Liver (tissue), 9 donors: ENCODE results near the gene UNCX. TPM values are rescaled to one million over a fixed set of nuclear protein-coding genes. Genes with fewer than 3 reads are reported as not detected.

ENCODE experiments used
- DNase-seq: peaks from one replicate; pipeline ENCODE4 v3.0.0-alpha.2; 2017; ENCODE audit warnings: low spot score
- H3K27ac ChIP-seq, 2 donors: one replicate each; pipeline ENCODE4 v1.7.0; 2013; ENCODE audit warnings: inconsistent platforms in 2 of 2, low read length in 2 of 2, control low read depth in 1 of 2, low read depth in 1 of 2, mild to moderate bottlenecking in 1 of 2
- H3K27me3 ChIP-seq, 4 donors: one replicate each; pipeline versions ENCODE4 v1.6.1 to v1.7.0; 2013; ENCODE audit warnings: low read length in 3 of 4, inconsistent platforms in 1 of 4, mild to moderate bottlenecking in 1 of 4, moderate library complexity in 1 of 4; ENCODE audit not compliant: control insufficient read depth in 4 of 4, insufficient read depth in 4 of 4
- H3K36me3 ChIP-seq, 4 donors: one replicate each; pipeline versions ENCODE4 v1.6.1 to v1.7.0; 2013; ENCODE audit warnings: low read length in 3 of 4, mild to moderate bottlenecking in 3 of 4, low read depth in 1 of 4, moderate library complexity in 1 of 4; ENCODE audit not compliant: control insufficient read depth in 4 of 4, insufficient read depth in 3 of 4
- H3K4me1 ChIP-seq, 4 donors: one replicate each; pipeline versions ENCODE4 v1.6.1 to v1.7.0; 2013; ENCODE audit warnings: low read length in 3 of 4, mild to moderate bottlenecking in 3 of 4, moderate library complexity in 1 of 4; ENCODE audit not compliant: control insufficient read depth in 4 of 4, insufficient read depth in 4 of 4
- H3K4me3 ChIP-seq, 3 donors: one replicate each; pipeline versions ENCODE4 v1.6.1 to v1.7.0; 2013; ENCODE audit warnings: low read length in 3 of 3, control low read depth in 1 of 3, low read depth in 1 of 3, mild to moderate bottlenecking in 1 of 3
- H3K9ac ChIP-seq, 2 donors: one replicate each; pipeline ENCODE4 v1.7.0; 2013; ENCODE audit warnings: low read length in 2 of 2, mild to moderate bottlenecking in 2 of 2, moderate library complexity in 2 of 2, control low read depth in 1 of 2, low read depth in 1 of 2
- H3K9me3 ChIP-seq, 4 donors: one replicate each; pipeline versions ENCODE4 v1.6.1 to v1.7.0; 2013; ENCODE audit warnings: low read length in 3 of 4; ENCODE audit not compliant: control insufficient read depth in 4 of 4
- EGR1 ChIP-seq, 2 donors: IDR thresholded peaks; 2 replicates each; pipeline ENCODE4 v1.6.1; 2016 to 2018; ENCODE audit warnings: antibody characterized with exemption in 2 of 2, low read depth in 2 of 2
- FOXA1 ChIP-seq: IDR thresholded peaks from 2 replicates; pipeline ENCODE4 v1.6.1; 2016; ENCODE audit warnings: antibody characterized with exemption
- FOXA2 ChIP-seq: IDR thresholded peaks from 2 replicates; pipeline ENCODE4 v1.6.1; 2016; ENCODE audit warnings: antibody characterized with exemption
- GABPA ChIP-seq, 2 donors: IDR thresholded peaks in 1 of 2; conservative IDR thresholded peaks in 1 of 2; 2 replicates each; pipeline ENCODE4 v1.6.1; 2016; ENCODE audit warnings: antibody characterized with exemption in 2 of 2, mild to moderate bottlenecking in 1 of 2, moderate library complexity in 1 of 2
- HNF4G ChIP-seq: IDR thresholded peaks from 2 replicates; pipeline ENCODE4 v1.6.1; 2016; ENCODE audit warnings: antibody characterized with exemption
- RAD21 ChIP-seq, 2 donors: IDR thresholded peaks; 2 replicates each; pipeline ENCODE4 v1.6.1; 2016; ENCODE audit warnings: antibody characterized with exemption in 2 of 2, mild to moderate bottlenecking in 2 of 2
- RXRA ChIP-seq, 2 donors: IDR thresholded peaks; 2 replicates each; pipeline ENCODE4 v1.6.1; 2017 to 2018; ENCODE audit warnings: antibody characterized with exemption in 2 of 2, mild to moderate bottlenecking in 1 of 2
- SP1 ChIP-seq: IDR thresholded peaks from 2 replicates; pipeline ENCODE4 v1.6.1; 2018; ENCODE audit warnings: antibody characterized with exemption, mild to moderate bottlenecking
- YY1 ChIP-seq: IDR thresholded peaks from 2 replicates; pipeline ENCODE4 v1.6.1; 2016; ENCODE audit warnings: antibody characterized with exemption, mild to moderate bottlenecking
- WGBS: extraction: QIAGEN DNeasy Blood & Tissue Kit; methylation state at CpG from one replicate; pipeline ENCODE4 v1.1.7; 2013; 5-methylcytosine and 5-hydroxymethylcytosine counted together
- polyA plus RNA-seq, 2 donors: library from polyadenylated mRNA; stranded (reverse) in 1 of 2; unstranded in 1 of 2; fragments of 200-250 nt in 1 of 2; fragments of >200 nt in 1 of 2; fragmentation: Nextera tagmentation in 1 of 2; extraction: Ambion mirVana in 1 of 2; gene quantifications; one replicate each; pipeline versions ENCODE4 v1.2.1 to v1.2.3, GENCODE V29; 2013 to 2015
- total RNA-seq, 2 donors: library from RNA; depleted of rRNA; stranded (reverse); fragments of >200 nt; gene quantifications; one replicate each; pipeline ENCODE4 v1.2.3, GENCODE V29; 2014
- TF ChIP-seq, protein P1 (sequence below): IDR thresholded peaks from 2 replicates; pipeline ENCODE4 v1.6.1; 2016; ENCODE audit warnings: antibody characterized with exemption
- TF ChIP-seq, protein P2 (sequence below): IDR thresholded peaks from 2 replicates; pipeline ENCODE4 v1.6.1; 2016; ENCODE audit warnings: antibody characterized with exemption, mild to moderate bottlenecking
- TF ChIP-seq, protein P3 (sequence below): fragments of 150-350 bp; IDR thresholded peaks from 2 replicates; pipeline ENCODE4 v1.5.1; 2017; ENCODE audit warnings: improper control_type of control experiment, low read depth, low read length; ENCODE audit not compliant: missing input control
- TF ChIP-seq, protein P4 (sequence below): IDR thresholded peaks from 2 replicates; pipeline ENCODE4 v1.6.1; 2016; ENCODE audit warnings: antibody characterized with exemption
- donor health status: healthy.
- donor health status: healthy.
- donor health status: healthy.
- donor health status: healthy.
- donor health status: healthy.

Gene UNCX
- total and polyA plus RNA-seq, 4 donors = not detected

DNA sequence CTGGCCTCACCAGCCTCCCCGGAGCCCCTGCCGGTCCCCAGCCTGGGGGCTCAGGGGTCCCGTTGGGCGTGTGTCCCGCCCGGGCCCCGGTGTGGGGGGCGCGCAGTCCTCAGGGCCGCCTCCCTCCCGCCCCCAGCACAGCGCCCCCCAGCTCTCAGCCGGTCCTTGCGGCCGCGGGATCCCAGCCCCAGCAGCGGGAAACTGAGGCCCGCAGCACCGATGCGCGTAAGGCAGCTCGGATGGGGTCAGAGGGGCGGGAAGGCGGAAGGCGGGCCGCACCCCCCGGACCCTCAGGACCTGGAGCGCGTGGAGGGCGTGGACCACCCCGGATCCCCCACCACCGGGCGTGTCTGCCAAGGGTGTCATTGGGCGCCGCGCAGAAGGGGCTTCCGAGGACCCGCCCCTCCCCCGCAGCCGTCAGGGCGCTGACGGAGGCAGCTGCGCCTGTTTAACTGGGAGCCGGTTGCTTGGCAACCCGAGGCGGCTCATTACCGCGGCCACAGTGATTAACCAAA lies 14.9 kb downstream of the UNCX start (continued):
- TF ChIP-seq SP1 (no peak), FOXA1 (no peak), RAD21 (IDR thresholded peaks at IDR 0.05) (no peak), HNF4G (no peak), YY1 (no peak)
- TF ChIP-seq, protein P1, sequence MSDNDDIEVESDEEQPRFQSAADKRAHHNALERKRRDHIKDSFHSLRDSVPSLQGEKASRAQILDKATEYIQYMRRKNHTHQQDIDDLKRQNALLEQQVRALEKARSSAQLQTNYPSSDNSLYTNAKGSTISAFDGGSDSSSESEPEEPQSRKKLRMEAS = no peak

DNA sequence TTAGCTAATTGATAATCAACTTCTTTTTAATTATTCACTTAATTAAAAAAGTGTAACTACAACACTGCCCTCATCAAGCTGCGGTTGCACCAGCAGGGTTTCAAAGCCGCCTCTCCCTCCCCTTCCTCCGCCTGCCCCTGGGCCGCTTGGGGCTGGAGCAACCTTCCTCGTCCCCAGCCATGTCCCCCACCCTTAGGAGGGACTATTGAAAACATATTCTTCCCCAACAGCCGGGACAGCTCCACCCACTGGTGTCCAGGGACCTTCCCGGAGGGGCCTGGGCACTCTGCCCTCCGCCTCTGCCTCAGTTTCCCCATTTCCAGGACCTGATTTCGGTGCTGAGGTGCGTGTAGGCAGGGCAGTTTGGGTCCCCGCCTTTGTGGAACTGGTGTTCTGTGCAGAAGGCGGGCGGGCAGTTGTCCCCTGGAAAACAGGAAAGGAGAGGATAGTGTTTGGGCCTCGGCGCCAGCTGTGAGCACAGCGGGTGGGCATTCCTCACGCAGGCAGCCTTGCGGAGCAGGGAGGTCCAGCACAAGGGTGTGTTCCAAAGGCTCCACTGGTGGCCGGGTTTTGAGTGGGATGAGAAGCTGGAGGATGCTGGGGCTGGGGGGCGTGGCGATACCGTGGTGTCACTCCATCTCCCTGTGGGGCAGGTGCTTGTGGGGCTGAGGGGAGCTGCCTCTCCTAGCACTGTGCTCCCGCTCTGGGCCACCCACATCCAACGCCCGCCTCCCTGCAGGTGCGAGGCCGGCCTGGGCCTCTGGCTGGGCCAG lies 15.7 kb downstream of the UNCX start:
- no peak for DNase-seq
- H3K9me3 ChIP-seq = no peaks in the 10 kb centered on the region
- no peaks in the 10 kb centered on the region for H3K36me3 ChIP-seq
- H3K27ac ChIP-seq = no peak overlapping the region
- no peak overlapping the region for H3K4me3 ChIP-seq
- TF ChIP-seq, protein P2, sequence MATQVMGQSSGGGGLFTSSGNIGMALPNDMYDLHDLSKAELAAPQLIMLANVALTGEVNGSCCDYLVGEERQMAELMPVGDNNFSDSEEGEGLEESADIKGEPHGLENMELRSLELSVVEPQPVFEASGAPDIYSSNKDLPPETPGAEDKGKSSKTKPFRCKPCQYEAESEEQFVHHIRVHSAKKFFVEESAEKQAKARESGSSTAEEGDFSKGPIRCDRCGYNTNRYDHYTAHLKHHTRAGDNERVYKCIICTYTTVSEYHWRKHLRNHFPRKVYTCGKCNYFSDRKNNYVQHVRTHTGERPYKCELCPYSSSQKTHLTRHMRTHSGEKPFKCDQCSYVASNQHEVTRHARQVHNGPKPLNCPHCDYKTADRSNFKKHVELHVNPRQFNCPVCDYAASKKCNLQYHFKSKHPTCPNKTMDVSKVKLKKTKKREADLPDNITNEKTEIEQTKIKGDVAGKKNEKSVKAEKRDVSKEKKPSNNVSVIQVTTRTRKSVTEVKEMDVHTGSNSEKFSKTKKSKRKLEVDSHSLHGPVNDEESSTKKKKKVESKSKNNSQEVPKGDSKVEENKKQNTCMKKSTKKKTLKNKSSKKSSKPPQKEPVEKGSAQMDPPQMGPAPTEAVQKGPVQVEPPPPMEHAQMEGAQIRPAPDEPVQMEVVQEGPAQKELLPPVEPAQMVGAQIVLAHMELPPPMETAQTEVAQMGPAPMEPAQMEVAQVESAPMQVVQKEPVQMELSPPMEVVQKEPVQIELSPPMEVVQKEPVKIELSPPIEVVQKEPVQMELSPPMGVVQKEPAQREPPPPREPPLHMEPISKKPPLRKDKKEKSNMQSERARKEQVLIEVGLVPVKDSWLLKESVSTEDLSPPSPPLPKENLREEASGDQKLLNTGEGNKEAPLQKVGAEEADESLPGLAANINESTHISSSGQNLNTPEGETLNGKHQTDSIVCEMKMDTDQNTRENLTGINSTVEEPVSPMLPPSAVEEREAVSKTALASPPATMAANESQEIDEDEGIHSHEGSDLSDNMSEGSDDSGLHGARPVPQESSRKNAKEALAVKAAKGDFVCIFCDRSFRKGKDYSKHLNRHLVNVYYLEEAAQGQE = no peak
- TF ChIP-seq FOXA2 (no peak), HNF4G (no peak), YY1 (no peak), GABPA (IDR thresholded peaks at IDR 0.05 in 1 of 2, conservative IDR thresholded peaks at IDR 0.05 in 1 of 2) (no peak), RXRA (IDR thresholded peaks at IDR 0.05) (no peak), FOXA1 (no peak), EGR1 (IDR thresholded peaks at IDR 0.05; ENCODE audit: low read depth in 2 of 2) (no peak)
- TF ChIP-seq, protein P3, sequence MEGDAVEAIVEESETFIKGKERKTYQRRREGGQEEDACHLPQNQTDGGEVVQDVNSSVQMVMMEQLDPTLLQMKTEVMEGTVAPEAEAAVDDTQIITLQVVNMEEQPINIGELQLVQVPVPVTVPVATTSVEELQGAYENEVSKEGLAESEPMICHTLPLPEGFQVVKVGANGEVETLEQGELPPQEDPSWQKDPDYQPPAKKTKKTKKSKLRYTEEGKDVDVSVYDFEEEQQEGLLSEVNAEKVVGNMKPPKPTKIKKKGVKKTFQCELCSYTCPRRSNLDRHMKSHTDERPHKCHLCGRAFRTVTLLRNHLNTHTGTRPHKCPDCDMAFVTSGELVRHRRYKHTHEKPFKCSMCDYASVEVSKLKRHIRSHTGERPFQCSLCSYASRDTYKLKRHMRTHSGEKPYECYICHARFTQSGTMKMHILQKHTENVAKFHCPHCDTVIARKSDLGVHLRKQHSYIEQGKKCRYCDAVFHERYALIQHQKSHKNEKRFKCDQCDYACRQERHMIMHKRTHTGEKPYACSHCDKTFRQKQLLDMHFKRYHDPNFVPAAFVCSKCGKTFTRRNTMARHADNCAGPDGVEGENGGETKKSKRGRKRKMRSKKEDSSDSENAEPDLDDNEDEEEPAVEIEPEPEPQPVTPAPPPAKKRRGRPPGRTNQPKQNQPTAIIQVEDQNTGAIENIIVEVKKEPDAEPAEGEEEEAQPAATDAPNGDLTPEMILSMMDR = no peak
- H3K9ac ChIP-seq = no peak overlapping the region
- WGBS = 6% methylated on average over 27 of the region's 27 CpGs
- H3K4me1 ChIP-seq = peaks cover 0 to 7% (median 0%) of the 10 kb centered on the region in 4 donors
- peaks cover 3 to 18% (median 12%) of the 10 kb centered on the region in 4 donors for H3K27me3 ChIP-seq

DNA sequence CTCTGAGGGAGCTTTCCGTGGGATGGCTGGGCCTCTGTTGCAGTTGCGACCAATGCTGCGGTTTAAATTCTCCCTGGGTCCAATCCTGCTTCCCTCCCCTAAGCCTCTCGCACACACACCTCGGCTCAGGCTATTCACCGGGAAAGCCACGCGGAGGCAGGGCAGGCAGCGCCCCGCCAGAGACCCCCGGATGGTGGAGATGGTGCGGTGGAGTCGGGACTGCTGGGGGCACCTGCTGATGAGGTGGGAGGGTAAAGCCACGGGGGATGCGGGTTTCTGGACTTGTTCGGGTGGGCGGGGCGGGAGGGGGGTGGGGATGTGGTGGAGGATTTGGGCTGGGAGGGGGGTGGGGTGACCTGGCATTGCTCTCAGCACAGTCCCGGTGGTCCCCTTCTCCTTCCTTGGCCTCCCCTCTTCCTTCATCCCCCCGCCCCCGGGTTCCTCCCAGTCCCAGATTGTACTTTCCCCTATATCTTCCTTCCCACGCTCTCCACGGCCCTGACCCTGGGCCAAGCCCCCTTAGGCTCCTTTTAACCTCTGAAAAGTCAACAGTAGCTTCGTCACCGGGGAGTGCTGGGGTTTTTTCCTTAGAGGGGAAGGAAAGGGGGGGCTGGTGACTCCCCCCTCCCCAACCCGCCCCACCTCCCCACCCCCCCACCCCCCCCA lies 16.4 kb downstream of the UNCX start:
- H3K9ac ChIP-seq = no peak overlapping the region
- WGBS = 5% methylated on average over 26 of the region's 26 CpGs
- no peaks in the 10 kb centered on the region for H3K36me3 ChIP-seq
- TF ChIP-seq, protein P4, sequence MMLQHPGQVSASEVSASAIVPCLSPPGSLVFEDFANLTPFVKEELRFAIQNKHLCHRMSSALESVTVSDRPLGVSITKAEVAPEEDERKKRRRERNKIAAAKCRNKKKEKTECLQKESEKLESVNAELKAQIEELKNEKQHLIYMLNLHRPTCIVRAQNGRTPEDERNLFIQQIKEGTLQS = no peak
- H3K4me3 ChIP-seq = no peak overlapping the region
- H3K27ac ChIP-seq = no peak overlapping the region
- DNase-seq = no peak
- H3K9me3 ChIP-seq = no peaks in the 10 kb centered on the region
- H3K4me1 ChIP-seq = peaks cover 0 to 7% (median 0%) of the 10 kb centered on the region in 4 donors
- H3K27me3 ChIP-seq = peaks cover 3 to 15% (median 8%) of the 10 kb centered on the region in 4 donors
